NCI-H1092 (cell line): ENCODE data around the gene TYW1.
"Not testable (repeated sequence)": the region's sequence is repeated elsewhere in the genome, so short reads cannot be mapped to it uniquely, and the experiment has no call there.

Experiments used
- DNase-seq: peaks from one replicate; lab custom pipeline; 2025; lab: John Stamatoyannopoulos, UW

Gene TYW1

DNA sequence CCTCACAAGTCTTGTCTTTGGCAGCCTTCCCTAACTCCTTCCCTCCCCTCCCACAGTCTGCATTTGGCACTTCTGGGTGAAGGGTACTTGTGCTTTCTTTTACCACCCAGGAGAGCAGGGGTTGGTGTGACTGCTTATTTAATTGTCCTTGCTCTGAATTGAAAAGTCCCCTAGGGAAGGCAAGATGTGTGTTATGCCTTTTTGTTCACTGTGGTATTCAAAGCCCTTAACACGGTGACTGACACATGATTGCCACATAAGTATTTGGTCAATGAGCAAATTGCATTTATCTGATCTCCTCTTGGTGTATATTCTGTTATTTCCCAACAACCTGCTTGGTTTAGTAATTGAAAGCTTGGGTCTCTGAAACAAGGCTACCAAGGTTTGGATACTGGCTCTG is 134.1 kb downstream of the TYW1 start:
- DNase-seq: peak; percentile 8

DNA sequence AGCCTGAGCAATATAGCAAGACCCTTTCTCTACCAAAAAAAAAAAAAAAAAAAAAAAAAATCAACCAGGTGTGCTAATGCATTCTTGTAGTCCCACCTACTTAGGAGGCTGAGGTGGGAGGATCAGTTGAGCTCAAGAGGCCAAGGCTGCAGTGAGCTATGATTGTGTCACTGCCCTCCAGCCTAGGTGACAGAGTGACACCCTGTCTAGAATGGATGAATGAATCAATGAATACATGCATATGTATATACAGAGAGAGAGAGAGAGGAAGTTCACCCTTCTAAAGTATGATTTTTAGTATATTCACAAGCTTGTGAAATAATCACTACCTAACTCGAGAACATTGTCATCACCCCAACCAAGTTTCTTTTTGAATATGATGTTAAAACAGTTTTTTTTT is 138.3 kb downstream of the TYW1 start:
- DNase-seq: not testable (repeated sequence)

DNA sequence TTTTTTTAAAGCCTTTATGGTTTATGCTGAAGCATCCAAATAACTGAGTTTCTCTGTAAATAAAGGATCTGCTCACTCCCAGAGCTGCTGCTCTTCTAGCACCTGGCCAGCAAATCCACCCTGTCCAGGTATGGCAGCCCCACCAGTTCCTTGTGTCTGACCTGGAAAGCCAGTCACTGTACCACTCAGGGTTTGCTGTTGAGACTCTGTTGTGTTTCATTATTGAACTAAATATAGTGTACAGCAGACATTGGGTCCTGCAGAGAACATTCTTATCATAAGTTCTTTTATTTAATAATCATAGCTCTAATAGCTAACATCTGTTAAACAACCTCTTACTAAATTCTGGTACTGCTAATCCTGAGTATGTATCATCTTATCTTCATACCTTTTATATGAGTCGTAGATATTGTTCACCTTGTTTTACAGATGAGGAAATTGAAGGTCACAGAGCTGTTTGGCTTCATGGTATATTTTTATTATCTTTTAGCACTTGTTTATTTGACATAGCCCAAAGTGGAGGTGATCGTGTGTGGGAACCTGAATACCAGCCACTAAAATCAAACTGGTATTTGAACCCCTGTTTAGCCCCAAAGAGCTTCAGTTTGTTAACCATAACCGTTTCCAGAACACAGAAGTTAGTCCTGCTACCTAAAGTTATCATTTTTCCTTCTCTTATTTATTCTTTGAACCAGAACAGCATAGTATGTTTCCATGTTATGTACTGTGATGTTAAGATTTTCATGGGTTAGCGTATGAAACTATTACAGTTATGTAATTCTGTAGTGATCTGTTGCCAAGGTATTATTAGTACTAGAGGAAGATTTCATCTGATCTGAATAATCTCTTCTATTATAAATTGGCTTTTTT is 139.2 kb downstream of the TYW1 start:
- not testable (repeated sequence) for DNase-seq

GRCh38 chr7:67137489-67137888 is 140.9 kb downstream of the TYW1 start:
- not testable (repeated sequence) for DNase-seq

- DNase-seq: not testable (repeated sequence)
Measured at GRCh38 chr7:67139876-67140275, 143.2 kb downstream of the TYW1 start.

- DNase-seq: not testable (repeated sequence)
Measured at GRCh38 chr7:67141001-67141400, 144.4 kb downstream of the TYW1 start.

DNA sequence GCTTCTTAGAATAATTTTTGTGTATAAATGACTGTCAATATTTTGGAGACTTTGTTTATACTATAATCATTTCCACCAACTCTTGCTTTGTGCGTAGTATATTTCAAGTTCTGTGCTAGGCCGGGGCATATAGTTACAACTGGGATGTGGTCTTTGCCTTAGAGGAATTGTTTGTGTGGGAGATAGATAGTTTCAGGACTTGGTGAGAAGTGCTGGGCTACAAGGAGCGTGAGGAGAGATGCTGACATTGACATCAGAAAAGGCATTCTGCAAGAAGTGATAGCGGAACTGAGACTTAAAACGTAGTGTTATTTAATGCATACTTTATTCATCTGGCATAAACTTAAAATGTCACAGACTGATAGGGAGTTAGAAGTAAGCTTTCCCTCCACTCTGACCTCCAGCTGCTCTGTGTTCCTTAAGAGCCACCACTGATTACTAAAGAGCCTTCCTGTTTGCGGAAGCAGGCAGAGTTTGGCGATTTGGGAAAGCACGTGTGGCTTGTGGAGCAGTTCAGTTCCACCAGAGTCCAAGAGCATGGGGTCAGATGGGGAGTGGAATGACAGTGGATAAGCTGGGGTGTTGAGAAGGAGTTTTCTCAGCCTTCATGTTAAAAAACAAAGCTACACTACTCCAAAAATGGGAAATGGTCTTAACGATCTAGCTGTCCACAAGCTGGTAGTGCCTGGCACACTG is 146.6 kb downstream of the TYW1 start:
- DNase-seq: not testable (repeated sequence)

DNA sequence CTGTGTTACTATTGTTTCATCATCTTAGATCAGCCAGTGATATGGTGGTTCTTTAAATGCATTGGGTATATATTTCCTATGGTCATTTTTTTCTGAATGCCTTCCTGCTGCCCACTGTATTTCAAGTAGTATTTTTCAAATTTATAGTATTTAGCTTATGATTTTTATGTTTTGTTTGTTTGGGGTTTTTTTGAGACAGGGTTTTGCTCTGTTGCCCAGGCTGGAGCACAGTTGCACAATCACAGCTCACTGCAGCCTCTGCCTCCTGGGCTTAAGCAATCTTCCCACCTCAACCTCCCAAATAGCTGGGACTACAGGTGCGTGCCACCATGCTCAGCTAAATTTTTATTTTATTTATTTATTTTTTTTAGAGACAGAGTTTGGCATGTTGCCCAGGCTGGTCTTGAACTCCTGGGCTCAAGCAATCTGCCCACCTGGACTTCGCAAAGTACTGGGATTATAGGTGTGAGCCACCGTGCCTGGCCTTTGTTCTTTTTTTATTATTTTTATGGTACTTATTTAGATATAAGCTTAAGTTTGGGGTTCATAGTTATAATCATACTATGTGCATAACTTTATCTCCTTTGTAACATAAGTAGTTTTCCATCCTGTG is 149.1 kb downstream of the TYW1 start:
- not testable (repeated sequence) for DNase-seq

DNA sequence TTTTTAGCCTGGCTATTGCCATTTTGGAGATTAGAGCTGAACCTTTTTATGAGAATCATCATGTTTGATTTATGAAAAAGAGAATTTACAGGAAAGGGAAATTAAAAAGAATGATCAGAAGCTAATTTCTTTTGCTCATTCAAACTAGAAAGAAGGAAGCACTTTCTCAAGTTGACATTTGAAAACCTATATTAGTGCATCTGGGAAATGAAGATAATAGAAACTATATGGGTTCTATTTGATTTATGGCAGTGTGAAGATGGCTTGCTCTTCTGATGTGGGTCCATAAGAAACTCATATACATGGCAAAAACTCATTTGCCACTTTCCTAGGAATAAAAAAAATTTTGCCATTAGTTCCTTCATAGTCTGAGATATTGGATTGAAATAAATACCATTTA is 152.5 kb downstream of the TYW1 start:
- DNase-seq: not testable (repeated sequence)

DNA sequence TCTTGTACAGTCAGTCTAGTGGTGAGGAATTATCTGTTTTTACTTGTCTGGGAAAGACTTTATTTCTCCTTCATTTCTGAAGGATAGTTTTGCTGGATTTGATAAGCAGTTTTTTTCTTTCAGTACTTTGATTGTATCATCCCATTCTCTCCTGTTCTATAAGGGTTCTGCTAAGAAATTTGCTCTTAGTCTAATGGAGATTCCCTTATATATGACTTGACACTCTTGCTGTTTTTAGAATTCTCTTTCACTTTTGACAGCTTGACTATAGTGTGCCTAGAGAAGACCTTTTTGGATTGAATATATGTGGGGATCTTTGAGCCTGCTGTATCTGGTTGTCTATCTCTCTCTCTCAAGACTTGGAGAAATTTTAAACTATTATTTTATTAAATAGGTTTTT is 157.7 kb downstream of the TYW1 start:
- DNase-seq: not testable (repeated sequence)

DNA sequence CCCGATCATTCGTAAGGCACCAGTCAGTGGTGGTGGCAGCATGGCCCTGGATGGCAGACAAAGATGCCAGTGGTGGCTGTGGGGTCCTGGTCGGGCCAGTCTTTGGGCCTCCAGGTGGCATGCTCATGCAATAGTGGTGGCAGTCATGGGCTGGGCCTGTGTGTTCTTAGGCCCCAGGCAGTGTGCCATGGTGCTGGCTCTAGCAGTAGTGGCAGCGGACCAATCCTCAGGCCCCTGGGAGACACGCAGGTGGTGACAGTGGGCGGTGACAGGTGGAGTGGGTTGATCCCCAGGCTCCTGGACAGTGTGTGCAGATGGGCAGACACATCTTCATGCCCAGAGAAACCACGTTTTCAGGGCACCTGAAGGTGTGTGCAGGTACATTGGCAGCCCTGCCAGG is 159.4 kb downstream of the TYW1 start:
- not testable (repeated sequence) for DNase-seq

GRCh38 chr7:67163285-67163684 is 166.7 kb downstream of the TYW1 start:
- DNase-seq: not testable (repeated sequence)

- DNase-seq: not testable (repeated sequence)
Measured at GRCh38 chr7:67171151-67171550, 174.5 kb downstream of the TYW1 start.

GRCh38 chr7:67176730-67177129 is 180.1 kb downstream of the TYW1 start:
- not testable (repeated sequence) for DNase-seq

- DNase-seq: not testable (repeated sequence)
Measured at GRCh38 chr7:67178915-67179688, 182.5 kb downstream of the TYW1 start.

DNA sequence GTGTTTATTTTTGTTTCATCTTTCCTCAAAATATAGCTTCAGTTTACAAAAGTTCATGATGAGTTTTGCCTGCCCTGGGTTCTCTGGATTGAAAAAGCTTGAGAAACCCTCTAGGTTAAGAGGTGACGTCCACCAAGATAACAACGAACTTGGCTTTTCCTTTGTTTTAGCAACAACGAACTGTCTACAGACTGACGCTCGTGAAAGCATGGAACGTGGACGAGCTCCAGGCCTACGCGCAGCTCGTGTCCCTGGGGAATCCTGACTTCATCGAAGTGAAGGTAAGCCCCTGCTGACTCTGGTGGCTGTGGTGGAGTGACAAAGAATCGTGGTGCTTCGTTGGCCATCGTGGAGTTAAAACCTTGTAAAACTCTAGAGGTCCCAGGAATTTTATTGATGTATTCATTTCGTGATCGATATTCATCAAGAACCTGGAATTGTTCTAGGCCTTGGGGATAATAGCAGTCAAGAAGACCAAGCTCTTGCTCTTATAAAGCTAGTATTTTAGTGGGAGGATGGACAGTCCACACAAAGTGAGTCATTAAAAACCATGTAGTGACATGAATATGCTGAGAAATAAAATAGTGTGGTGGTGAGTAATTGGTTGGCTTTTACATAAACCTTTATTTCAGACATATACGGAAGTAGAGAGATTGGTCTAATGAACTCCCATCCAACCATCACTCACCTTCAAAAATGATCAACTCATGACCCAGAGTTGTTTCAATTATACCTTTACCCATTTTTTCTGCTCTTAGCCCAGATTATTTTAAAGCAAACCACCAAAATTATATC is 186.5 kb downstream of the TYW1 start:
- DNase-seq: not testable (repeated sequence)

- DNase-seq: not testable (repeated sequence)
Measured at GRCh38 chr7:67184912-67185659, 188.5 kb downstream of the TYW1 start.

- DNase-seq: not testable (repeated sequence)
Measured at GRCh38 chr7:67185660-67186129, 189.1 kb downstream of the TYW1 start.

DNA sequence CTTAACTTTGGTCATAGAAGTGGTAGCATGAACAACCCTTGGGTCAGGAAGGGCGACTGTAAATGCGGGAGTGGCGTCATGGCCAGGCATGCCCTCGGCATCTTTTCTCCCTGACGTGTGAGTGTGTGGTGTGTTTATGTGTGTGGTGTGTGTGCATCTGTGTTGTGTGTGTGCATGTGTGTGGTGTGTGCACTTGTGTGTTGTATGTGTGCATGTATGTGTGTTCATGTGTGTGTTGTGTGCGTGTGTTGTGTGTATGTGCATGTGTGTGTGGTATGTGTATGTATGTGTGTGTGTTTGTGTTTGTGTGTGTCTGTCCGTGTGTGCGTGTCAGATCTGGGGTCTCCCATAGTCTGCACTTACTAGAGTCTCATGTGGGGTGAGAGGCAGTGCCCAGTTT is 192.5 kb downstream of the TYW1 start:
- DNase-seq: not testable (repeated sequence)
